HepG2 (cell line): Measurements from ENCODE around the gene LIN28A. TPM values are rescaled to one million over a fixed set of nuclear protein-coding genes. Genes with fewer than 3 reads are reported as not detected.

Experiments
- RXRB ChIP-seq: IDR thresholded peaks from 2 replicates; pipeline ENCODE4 v1.6.1; 2016; ENCODE audit warnings: borderline replicate concordance, missing genetic modification reagents, missing compliant biosample characterization
- THYN1 ChIP-seq: sonication (generic); formaldehyde crosslinking; IDR thresholded peaks from 2 replicates; pipeline ENCODE4 v1.8.1; 2023; ENCODE audit warnings: low read depth, mild to moderate bottlenecking, moderate library complexity, missing genetic modification reagents, borderline replicate concordance
- ZNF20 ChIP-seq: sonication (generic); formaldehyde crosslinking; IDR thresholded peaks from 2 replicates; pipeline ENCODE4 v1.4.0; 2020; ENCODE audit warnings: mild to moderate bottlenecking, moderate library complexity, missing genetic modification reagents
- ZNF546 ChIP-seq: sonication (generic); formaldehyde crosslinking; conservative IDR thresholded peaks from 2 replicates; pipeline ENCODE4 v1.8.1; 2023; ENCODE audit warnings: mild to moderate bottlenecking, missing genetic modification reagents
- ZNF780A ChIP-seq: sonication (generic); formaldehyde crosslinking; IDR thresholded peaks from 2 replicates; pipeline ENCODE4 v1.8.0; 2022; ENCODE audit warnings: mild to moderate bottlenecking, missing genetic modification reagents, moderate library complexity
- polyA plus RNA-seq, 8 experiments: library from polyadenylated mRNA; depleted of rRNA in 3 of 8; stranded (reverse) in 7 of 8; unstranded in 1 of 8; fragments of >200 nt; fragmentation: Illumina TruSeq in 4 of 8; extraction: Trizol in 4 of 8; gene quantifications; 2 replicates each; pipeline versions ENCODE4 v1.2.1 to v1.2.3, GENCODE V29; 2011 to 2016; ENCODE audit warnings: low read depth in 4 of 8, missing spikeins in 1 of 8, mixed read lengths in 1 of 8; ENCODE audit not compliant: insufficient read depth in 1 of 8
- total RNA-seq, 5 experiments: library from RNA; depleted of rRNA; stranded (reverse); fragments of >200 nt; fragmentation: Illumina TruSeq; extraction: Trizol; gene quantifications; 2 replicates each; pipeline ENCODE4 v1.2.3, GENCODE V29; 2016; ENCODE audit warnings: low read depth in 1 of 5
- TF ChIP-seq, protein P1 (sequence below): sonication (generic); formaldehyde crosslinking; IDR thresholded peaks from 2 replicates; pipeline ENCODE4 v1.4.0; 2020; ENCODE audit warnings: missing genetic modification reagents, borderline replicate concordance
- TF ChIP-seq, protein P2 (sequence below): IDR thresholded peaks from 2 replicates; pipeline ENCODE4 v1.6.1; 2016; ENCODE audit warnings: missing biosample characterization, missing genetic modification reagents, low read depth
- TF ChIP-seq, protein P3 (sequence below): sonication (generic); formaldehyde crosslinking; IDR thresholded peaks from 2 replicates; pipeline ENCODE4 v1.4.0; 2020; ENCODE audit warnings: missing genetic modification reagents, borderline replicate concordance
- TF ChIP-seq, protein P4 (sequence below): sonication (generic); formaldehyde crosslinking; IDR thresholded peaks from 2 replicates; pipeline ENCODE4 v1.9.0; 2021; ENCODE audit warnings: missing genetic modification reagents, borderline replicate concordance

Gene LIN28A
- total and polyA plus RNA-seq, 2 of the 13 experiments (the other 11 are each of a cell fraction or from before 2014, with no cell fraction given): not detected

DNA sequence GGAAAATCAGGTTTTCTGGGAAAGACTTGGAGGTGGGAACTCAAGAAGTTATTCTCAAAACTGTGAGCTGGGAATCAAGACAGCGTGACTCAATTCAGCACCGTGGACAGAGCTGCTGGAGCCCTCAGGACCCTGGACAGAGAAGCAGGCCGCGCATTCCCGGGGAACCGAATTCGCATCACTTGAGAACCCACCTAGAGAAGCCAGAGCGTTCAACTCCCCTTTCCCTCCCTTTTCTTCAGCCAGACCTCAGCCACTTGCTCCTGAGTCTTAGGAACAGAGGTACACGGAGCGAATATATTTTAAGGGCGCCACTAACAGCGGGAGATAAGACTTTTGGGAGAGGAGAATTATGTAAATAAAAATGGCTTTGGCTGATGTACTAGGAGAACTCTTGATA lies 2.0 kb upstream of the LIN28A start (continued):
- TF ChIP-seq, protein P1, sequence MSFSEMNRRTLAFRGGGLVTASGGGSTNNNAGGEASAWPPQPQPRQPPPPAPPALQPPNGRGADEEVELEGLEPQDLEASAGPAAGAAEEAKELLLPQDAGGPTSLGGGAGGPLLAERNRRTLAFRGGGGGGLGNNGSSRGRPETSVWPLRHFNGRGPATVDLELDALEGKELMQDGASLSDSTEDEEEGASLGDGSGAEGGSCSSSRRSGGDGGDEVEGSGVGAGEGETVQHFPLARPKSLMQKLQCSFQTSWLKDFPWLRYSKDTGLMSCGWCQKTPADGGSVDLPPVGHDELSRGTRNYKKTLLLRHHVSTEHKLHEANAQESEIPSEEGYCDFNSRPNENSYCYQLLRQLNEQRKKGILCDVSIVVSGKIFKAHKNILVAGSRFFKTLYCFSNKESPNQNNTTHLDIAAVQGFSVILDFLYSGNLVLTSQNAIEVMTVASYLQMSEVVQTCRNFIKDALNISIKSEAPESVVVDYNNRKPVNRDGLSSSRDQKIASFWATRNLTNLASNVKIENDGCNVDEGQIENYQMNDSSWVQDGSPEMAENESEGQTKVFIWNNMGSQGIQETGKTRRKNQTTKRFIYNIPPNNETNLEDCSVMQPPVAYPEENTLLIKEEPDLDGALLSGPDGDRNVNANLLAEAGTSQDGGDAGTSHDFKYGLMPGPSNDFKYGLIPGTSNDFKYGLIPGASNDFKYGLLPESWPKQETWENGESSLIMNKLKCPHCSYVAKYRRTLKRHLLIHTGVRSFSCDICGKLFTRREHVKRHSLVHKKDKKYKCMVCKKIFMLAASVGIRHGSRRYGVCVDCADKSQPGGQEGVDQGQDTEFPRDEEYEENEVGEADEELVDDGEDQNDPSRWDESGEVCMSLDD: peak; percentile 100
- TF ChIP-seq, protein P2, sequence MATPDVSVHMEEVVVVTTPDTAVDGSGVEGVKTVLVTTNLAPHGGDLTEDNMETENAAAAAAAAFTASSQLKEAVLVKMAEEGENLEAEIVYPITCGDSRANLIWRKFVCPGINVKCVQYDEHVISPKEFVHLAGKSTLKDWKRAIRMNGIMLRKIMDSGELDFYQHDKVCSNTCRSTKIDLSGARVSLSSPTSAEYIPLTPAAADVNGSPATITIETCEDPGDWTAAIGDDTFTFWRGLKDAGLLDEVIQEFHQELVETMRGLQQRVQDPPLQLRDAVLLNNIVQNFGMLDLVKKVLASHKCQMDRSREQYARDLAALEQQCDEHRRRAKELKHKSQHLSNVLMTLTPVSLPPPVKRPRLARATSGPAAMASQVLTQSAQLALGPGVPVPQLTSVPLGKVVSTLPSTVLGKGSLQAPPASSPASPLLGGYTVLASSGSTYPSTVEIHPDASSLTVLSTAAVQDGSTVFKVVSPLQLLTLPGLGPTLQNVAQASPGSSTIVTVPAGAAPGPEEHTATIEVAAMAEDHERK: peak; percentile 81
- TF ChIP-seq RXRB (peak; percentile 99), ZNF546 (CRISPR knock-in tag) (peak; percentile 100), THYN1 (CRISPR knock-in tag) (peak; percentile 100), ZNF780A (CRISPR knock-in tag) (peak; percentile 99), ZNF20 (CRISPR knock-in tag) (peak; percentile 99)
- TF ChIP-seq, protein P3, sequence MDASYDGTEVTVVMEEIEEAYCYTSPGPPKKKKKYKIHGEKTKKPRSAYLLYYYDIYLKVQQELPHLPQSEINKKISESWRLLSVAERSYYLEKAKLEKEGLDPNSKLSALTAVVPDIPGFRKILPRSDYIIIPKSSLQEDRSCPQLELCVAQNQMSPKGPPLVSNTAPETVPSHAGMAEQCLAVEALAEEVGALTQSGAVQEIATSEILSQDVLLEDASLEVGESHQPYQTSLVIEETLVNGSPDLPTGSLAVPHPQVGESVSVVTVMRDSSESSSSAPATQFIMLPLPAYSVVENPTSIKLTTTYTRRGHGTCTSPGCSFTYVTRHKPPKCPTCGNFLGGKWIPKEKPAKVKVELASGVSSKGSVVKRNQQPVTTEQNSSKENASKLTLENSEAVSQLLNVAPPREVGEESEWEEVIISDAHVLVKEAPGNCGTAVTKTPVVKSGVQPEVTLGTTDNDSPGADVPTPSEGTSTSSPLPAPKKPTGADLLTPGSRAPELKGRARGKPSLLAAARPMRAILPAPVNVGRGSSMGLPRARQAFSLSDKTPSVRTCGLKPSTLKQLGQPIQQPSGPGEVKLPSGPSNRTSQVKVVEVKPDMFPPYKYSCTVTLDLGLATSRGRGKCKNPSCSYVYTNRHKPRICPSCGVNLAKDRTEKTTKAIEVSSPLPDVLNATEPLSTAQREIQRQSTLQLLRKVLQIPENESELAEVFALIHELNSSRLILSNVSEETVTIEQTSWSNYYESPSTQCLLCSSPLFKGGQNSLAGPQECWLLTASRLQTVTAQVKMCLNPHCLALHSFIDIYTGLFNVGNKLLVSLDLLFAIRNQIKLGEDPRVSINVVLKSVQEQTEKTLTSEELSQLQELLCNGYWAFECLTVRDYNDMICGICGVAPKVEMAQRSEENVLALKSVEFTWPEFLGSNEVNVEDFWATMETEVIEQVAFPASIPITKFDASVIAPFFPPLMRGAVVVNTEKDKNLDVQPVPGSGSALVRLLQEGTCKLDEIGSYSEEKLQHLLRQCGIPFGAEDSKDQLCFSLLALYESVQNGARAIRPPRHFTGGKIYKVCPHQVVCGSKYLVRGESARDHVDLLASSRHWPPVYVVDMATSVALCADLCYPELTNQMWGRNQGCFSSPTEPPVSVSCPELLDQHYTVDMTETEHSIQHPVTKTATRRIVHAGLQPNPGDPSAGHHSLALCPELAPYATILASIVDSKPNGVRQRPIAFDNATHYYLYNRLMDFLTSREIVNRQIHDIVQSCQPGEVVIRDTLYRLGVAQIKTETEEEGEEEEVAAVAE (CRISPR knock-in tag): peak; percentile 99
- TF ChIP-seq, protein P4, sequence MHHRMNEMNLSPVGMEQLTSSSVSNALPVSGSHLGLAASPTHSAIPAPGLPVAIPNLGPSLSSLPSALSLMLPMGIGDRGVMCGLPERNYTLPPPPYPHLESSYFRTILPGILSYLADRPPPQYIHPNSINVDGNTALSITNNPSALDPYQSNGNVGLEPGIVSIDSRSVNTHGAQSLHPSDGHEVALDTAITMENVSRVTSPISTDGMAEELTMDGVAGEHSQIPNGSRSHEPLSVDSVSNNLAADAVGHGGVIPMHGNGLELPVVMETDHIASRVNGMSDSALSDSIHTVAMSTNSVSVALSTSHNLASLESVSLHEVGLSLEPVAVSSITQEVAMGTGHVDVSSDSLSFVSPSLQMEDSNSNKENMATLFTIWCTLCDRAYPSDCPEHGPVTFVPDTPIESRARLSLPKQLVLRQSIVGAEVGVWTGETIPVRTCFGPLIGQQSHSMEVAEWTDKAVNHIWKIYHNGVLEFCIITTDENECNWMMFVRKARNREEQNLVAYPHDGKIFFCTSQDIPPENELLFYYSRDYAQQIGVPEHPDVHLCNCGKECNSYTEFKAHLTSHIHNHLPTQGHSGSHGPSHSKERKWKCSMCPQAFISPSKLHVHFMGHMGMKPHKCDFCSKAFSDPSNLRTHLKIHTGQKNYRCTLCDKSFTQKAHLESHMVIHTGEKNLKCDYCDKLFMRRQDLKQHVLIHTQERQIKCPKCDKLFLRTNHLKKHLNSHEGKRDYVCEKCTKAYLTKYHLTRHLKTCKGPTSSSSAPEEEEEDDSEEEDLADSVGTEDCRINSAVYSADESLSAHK (CRISPR knock-in tag): peak; percentile 99
- TF ChIP-seq, all 625 proteins: peak for 528
